Smooth muscle cell (in vitro differentiated cells): ENCODE results near the gene RHBDD1. TPM values are rescaled to one million over a fixed set of nuclear protein-coding genes. Genes with fewer than 3 reads are reported as not detected.

Source experiments
- DNase-seq: peaks from one replicate; lab custom pipeline; 2025; ENCODE audit not compliant: unreplicated experiment; lab: John Stamatoyannopoulos, UW
- H2AFZ ChIP-seq: fragments of 200-600 bp; sonication (generic); 2 replicates; pipeline ENCODE4 v1.6.0; 2016; ENCODE audit warnings: antibody characterized with exemption, low read depth, mild to moderate bottlenecking
- H3F3A ChIP-seq: fragments of 200-600 bp; sonication (generic); 2 replicates; pipeline ENCODE4 v1.6.0; 2017; ENCODE audit warnings: antibody characterized with exemption, low read depth
- H3K27ac ChIP-seq: fragments of 200-600 bp; sonication (generic); 2 replicates; pipeline ENCODE4 v1.5.1; 2016; ENCODE audit warnings: low read depth, mild to moderate bottlenecking
- H3K27me3 ChIP-seq: fragments of 200-600 bp; sonication (generic); 2 replicates; pipeline ENCODE4 v1.6.1; 2016; ENCODE audit warnings: low read depth, mild to moderate bottlenecking
- H3K36me3 ChIP-seq: fragments of 200-600 bp; sonication (generic); 2 replicates; pipeline ENCODE4 v1.5.1; 2016; ENCODE audit warnings: low read depth
- H3K4me1 ChIP-seq: fragments of 200-600 bp; sonication (generic); 2 replicates; pipeline ENCODE4 v1.5.1; 2016; ENCODE audit warnings: low read depth
- H3K4me2 ChIP-seq: fragments of 200-600 bp; sonication (generic); 2 replicates; pipeline ENCODE4 v1.6.0; 2016; ENCODE audit warnings: mild to moderate bottlenecking
- H3K4me3 ChIP-seq: fragments of 200-600 bp; sonication (generic); 2 replicates; pipeline ENCODE4 v1.5.1; 2016; ENCODE audit warnings: mild to moderate bottlenecking
- H3K79me2 ChIP-seq: fragments of 200-600 bp; sonication (generic); 2 replicates; pipeline ENCODE4 v1.6.0; 2016; ENCODE audit warnings: low read depth, mild to moderate bottlenecking
- H3K9ac ChIP-seq: fragments of 200-600 bp; sonication (generic); 2 replicates; pipeline ENCODE4 v1.6.0; 2016; ENCODE audit warnings: low read depth
- H3K9me3 ChIP-seq: fragments of 200-600 bp; sonication (generic); replicated peaks from 2 replicates; pipeline ENCODE4 v1.5.1; 2016; ENCODE audit warnings: low read depth
- H4K20me1 ChIP-seq: fragments of 200-600 bp; sonication (generic); 2 replicates; pipeline ENCODE4 v1.6.0; 2016; ENCODE audit warnings: low read depth
- WGBS: methylation state at CpG from one replicate; pipeline ENCODE4 v1.1.7; 2016; ENCODE audit warnings: low lambda C conversion rate; 5-methylcytosine and 5-hydroxymethylcytosine counted together
- polyA plus RNA-seq: library from polyadenylated mRNA; unstranded; fragments of >200 nt; fragmentation: Nextera tagmentation; extraction: Ambion mirVana; gene quantifications from 2 replicates; pipeline ENCODE4 v1.2.1, GENCODE V29; 2016
- total RNA-seq: library from RNA; depleted of rRNA; stranded (reverse); fragments of >200 nt; gene quantifications from 2 replicates; pipeline ENCODE4 v1.2.3, GENCODE V29; 2014
- TF ChIP-seq, protein P1 (sequence below): fragments of 200-600 bp; sonication (generic); IDR thresholded peaks from 2 replicates; pipeline ENCODE4 v1.5.1; 2017; ENCODE audit warnings: borderline replicate concordance, mild to moderate bottlenecking, antibody characterized with exemption; ENCODE audit not compliant: insufficient read depth, poor library complexity, severe bottlenecking

The RHBDD1 gene
- total and polyA plus RNA-seq, 2 experiments from 2014 or later: 11.3 to 20.7 TPM

GRCh38 chr2:226847090-226847489, 11.2 kb downstream of the RHBDD1 start:
- Histone ChIP-seq H3K36me3 (no peaks in the 10 kb centered on the region), H3K4me1 (no peaks in the 10 kb centered on the region), H3K9ac (no peak overlapping the region), H4K20me1 (peaks cover 7% of the 10 kb centered on the region), H3K79me2 (peaks cover 9% of the 10 kb centered on the region), H3F3A (no peaks in the 10 kb centered on the region), H3K4me3 (no peak overlapping the region), H3K9me3 (no peaks in the 10 kb centered on the region), H3K4me2 (no peak overlapping the region), H3K27me3 (no peaks in the 10 kb centered on the region), H2AFZ (no peak overlapping the region), H3K27ac (no peak overlapping the region)
- DNase-seq: no peak
- TF ChIP-seq, protein P1, sequence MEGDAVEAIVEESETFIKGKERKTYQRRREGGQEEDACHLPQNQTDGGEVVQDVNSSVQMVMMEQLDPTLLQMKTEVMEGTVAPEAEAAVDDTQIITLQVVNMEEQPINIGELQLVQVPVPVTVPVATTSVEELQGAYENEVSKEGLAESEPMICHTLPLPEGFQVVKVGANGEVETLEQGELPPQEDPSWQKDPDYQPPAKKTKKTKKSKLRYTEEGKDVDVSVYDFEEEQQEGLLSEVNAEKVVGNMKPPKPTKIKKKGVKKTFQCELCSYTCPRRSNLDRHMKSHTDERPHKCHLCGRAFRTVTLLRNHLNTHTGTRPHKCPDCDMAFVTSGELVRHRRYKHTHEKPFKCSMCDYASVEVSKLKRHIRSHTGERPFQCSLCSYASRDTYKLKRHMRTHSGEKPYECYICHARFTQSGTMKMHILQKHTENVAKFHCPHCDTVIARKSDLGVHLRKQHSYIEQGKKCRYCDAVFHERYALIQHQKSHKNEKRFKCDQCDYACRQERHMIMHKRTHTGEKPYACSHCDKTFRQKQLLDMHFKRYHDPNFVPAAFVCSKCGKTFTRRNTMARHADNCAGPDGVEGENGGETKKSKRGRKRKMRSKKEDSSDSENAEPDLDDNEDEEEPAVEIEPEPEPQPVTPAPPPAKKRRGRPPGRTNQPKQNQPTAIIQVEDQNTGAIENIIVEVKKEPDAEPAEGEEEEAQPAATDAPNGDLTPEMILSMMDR: no peak
- WGBS: 97% methylated on average over 1 of the region's 1 CpG

DNA sequence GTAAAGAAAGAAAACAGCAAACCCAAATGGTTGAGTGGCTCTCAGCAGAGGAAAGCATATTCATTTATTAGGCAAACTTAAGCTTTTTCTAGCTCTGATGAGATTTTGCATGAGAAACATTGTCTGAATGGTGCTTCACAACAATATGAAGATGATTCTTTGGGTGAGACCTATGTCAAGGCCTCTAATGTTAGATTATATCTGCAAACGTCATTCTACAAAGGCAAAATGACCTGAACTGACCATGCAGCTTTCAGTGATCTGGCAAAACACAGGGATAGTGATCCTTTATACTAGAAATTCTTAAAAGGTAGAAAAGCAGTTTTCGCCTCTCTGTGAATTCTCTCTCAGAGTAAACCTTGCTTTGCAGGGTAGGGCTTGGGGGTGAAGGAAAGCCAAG, 11.7 kb downstream of the RHBDD1 start:
- Histone ChIP-seq H3K4me1 (no peaks in the 10 kb centered on the region), H4K20me1 (peaks cover 11% of the 10 kb centered on the region), H3K4me2 (no peak overlapping the region), H3K27ac (no peak overlapping the region), H3K27me3 (no peaks in the 10 kb centered on the region), H2AFZ (no peak overlapping the region), H3K36me3 (no peaks in the 10 kb centered on the region), H3K4me3 (no peak overlapping the region), H3K79me2 (peaks cover 9% of the 10 kb centered on the region), H3K9me3 (no peaks in the 10 kb centered on the region), H3K9ac (no peak overlapping the region), H3F3A (no peaks in the 10 kb centered on the region)
- no peak for DNase-seq
- TF ChIP-seq, protein P1: no peak
- WGBS: 96% methylated on average over 2 of the region's 2 CpGs

GRCh38 chr2:226849349-226849748, 13.5 kb downstream of the RHBDD1 start:
- 75% methylated on average over 2 of the region's 2 CpGs for WGBS
- Histone ChIP-seq H4K20me1 (peaks cover 12% of the 10 kb centered on the region), H3K4me1 (no peaks in the 10 kb centered on the region), H3K36me3 (no peaks in the 10 kb centered on the region), H3K4me2 (no peak overlapping the region), H3K79me2 (peaks cover 9% of the 10 kb centered on the region), H2AFZ (no peak overlapping the region), H3K9ac (no peak overlapping the region), H3K27ac (no peak overlapping the region), H3K27me3 (no peaks in the 10 kb centered on the region), H3F3A (no peaks in the 10 kb centered on the region), H3K9me3 (no peaks in the 10 kb centered on the region), H3K4me3 (no peak overlapping the region)
- DNase-seq: no peak
- TF ChIP-seq, protein P1: no peak

DNA sequence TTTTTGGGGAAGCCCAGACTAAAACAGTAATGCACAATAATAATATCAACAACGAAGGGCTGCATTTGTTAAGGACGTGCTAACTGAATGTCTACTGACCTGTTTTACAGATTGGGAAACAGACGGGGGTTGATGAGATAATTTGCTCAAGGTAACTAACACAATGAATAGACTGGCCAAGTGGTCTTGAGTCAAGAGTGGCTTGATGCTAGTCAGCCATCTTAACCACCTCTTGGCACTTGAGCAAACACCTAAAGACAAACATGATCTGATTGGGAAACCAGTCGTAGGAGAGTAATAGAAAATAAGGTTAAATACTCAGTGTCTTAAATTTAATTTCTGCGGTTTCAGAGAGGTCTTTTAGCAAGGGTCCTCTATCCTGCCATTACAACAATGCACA, 14.2 kb downstream of the RHBDD1 start:
- DNase-seq: no peak
- TF ChIP-seq, protein P1: no peak
- H3K79me2 ChIP-seq: peaks cover 9% of the 10 kb centered on the region
- no peaks in the 10 kb centered on the region for H3F3A ChIP-seq
- H3K9me3 ChIP-seq: no peaks in the 10 kb centered on the region
- no peak overlapping the region for H3K4me2 ChIP-seq
- peaks cover 12% of the 10 kb centered on the region for H4K20me1 ChIP-seq
- H3K4me3 ChIP-seq: no peak overlapping the region
- 95% methylated on average over 5 of the region's 5 CpGs for WGBS
- no peak overlapping the region for H3K27ac ChIP-seq
- H3K27me3 ChIP-seq: no peaks in the 10 kb centered on the region
- no peak overlapping the region for H2AFZ ChIP-seq
- no peak overlapping the region for H3K9ac ChIP-seq
- H3K36me3 ChIP-seq: no peaks in the 10 kb centered on the region
- H3K4me1 ChIP-seq: no peaks in the 10 kb centered on the region
